ENCODE results near the gene CPN2. TPM values are rescaled to one million over a fixed set of nuclear protein-coding genes. Genes with fewer than 3 reads are reported as not detected.
A peak's percentile ranks its signal among the peaks of the same experiment; 100 is the strongest.

CPN2 gene, protein sequence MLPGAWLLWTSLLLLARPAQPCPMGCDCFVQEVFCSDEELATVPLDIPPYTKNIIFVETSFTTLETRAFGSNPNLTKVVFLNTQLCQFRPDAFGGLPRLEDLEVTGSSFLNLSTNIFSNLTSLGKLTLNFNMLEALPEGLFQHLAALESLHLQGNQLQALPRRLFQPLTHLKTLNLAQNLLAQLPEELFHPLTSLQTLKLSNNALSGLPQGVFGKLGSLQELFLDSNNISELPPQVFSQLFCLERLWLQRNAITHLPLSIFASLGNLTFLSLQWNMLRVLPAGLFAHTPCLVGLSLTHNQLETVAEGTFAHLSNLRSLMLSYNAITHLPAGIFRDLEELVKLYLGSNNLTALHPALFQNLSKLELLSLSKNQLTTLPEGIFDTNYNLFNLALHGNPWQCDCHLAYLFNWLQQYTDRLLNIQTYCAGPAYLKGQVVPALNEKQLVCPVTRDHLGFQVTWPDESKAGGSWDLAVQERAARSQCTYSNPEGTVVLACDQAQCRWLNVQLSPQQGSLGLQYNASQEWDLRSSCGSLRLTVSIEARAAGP
- under 1 TPM in 1 of 4 donors, not detected in 3; 0.15 TPM for total RNA-seq

DNA sequence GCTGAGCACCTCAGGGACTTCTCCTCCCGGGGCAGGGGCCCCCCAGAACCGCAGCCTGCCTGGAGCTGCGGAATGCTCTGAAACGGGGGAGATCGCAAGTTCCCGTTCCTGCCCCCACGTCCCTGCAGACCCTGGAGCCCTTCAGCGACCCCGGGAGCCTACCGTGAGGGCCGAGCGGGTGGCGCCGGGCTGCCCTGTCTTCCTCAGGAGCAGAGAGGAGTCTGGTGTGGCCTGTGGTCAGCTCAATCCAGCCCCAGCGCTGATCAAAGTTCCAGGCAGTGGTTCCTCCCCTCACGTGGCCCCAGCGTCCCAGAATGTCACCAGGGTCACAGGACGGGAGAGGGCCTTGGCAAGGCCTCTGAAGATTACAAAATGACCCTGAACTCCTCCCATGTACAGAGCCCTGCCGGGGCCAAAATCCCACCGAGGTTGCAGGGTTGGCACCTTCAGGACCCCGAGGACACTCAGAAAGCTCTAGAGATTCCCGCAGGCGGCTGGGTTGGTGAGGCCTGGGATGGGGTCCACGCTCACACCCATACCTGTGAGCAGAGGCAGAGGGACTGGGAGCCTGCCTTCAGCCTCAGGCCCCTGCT, at the start of gene CPN2:
TSS of gene CPN2 (minus strand) at position 249 of the 593 bp plus-strand sequence. CDS start 8,626 bp downstream, outside the sequence.
- no peaks in the 10 kb centered on the region for H3K4me1 ChIP-seq
- intact Hi-C loops (cut with DNase I; ENCODE audit: low total_unique reads) = no loop called here
- TF ChIP-seq, protein P1, sequence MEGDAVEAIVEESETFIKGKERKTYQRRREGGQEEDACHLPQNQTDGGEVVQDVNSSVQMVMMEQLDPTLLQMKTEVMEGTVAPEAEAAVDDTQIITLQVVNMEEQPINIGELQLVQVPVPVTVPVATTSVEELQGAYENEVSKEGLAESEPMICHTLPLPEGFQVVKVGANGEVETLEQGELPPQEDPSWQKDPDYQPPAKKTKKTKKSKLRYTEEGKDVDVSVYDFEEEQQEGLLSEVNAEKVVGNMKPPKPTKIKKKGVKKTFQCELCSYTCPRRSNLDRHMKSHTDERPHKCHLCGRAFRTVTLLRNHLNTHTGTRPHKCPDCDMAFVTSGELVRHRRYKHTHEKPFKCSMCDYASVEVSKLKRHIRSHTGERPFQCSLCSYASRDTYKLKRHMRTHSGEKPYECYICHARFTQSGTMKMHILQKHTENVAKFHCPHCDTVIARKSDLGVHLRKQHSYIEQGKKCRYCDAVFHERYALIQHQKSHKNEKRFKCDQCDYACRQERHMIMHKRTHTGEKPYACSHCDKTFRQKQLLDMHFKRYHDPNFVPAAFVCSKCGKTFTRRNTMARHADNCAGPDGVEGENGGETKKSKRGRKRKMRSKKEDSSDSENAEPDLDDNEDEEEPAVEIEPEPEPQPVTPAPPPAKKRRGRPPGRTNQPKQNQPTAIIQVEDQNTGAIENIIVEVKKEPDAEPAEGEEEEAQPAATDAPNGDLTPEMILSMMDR (IDR thresholded peaks at IDR 0.05) = no peak
- TF ChIP-seq POLR2A (IDR thresholded peaks at IDR 0.05) = no peak
- no peak for DNase-seq
- no peaks in the 10 kb centered on the region for H3K27me3 ChIP-seq
- no peaks in the 10 kb centered on the region for H3K36me3 ChIP-seq
- no peak within 1 kb of the TSS for H3K27ac ChIP-seq
- no peaks in the 10 kb centered on the region for H3K9me3 ChIP-seq
- no peak within 1 kb of the TSS for H3K4me3 ChIP-seq

DNA sequence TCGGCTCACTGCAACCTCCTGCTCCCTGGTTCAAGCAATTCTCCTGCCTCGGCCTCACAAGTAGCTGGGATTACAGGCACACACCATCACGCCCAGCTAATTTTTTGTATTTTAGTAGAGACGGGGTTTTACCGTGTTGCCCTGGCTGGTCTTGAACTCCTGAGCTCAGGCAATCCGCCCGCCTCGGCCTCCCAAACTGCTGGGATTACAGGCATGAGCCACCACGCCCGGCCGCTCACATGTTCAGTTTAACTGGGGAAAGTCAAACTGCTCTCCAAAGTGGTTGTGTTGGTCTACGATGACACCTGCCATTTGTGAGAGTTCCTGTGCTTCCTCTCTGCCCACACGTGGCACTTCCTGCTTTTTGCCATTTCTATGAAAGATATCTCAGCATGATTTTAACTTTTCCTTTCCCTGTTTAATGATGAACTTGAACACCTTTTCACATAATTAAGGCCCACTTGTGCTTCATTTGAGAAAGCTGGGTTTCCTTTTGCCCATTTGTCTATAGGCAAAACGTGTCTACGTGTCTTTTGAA, 48.8 kb upstream of the CPN2 start:
- TF ChIP-seq, protein P1 (IDR thresholded peaks at IDR 0.05) = no peak
- no peak for TF ChIP-seq POLR2A (IDR thresholded peaks at IDR 0.05)
- intact Hi-C loops (cut with DNase I; ENCODE audit: low total_unique reads) = no loop called here

DNA sequence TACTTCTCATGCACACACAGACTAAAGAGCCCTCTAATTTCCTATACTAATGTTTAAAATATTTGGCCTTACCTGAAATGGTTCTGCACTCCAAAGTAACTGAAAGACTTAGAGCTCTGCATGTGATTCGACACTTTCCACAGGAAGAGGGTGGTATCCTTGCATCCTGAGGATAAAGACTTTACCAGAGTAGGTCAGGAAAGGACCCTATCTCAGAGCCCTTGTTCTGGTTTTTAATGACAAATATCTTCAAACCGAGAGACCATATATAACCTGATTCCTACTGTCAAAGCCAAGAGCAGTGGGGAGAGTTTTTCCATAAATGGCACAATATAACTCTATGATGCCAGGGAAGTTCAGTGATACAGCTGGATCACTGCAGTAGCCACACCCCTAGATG, 48.0 kb upstream of the CPN2 start, which contains the start of gene GP5:
TSS of gene GP5 (minus strand) at position 101 of the 400 bp plus-strand sequence. CDS start 984 bp downstream, outside the sequence.
- DNase-seq = no peak
- TF ChIP-seq, protein P1 (IDR thresholded peaks at IDR 0.05) = no peak
- no peak for TF ChIP-seq POLR2A (IDR thresholded peaks at IDR 0.05)
- no peak within 1 kb of the TSS for H3K27ac ChIP-seq
- no peaks in the 10 kb centered on the region for H3K27me3 ChIP-seq
- H3K4me1 ChIP-seq = peaks cover 0 to 8% of the 10 kb centered on the region in 2 donors
- no peaks in the 10 kb centered on the region for H3K36me3 ChIP-seq
- H3K9me3 ChIP-seq = no peaks in the 10 kb centered on the region
- H3K4me3 ChIP-seq = peak within 1 kb of the TSS in 1 of 2 donors; percentile 2
- intact Hi-C loops (cut with DNase I; ENCODE audit: low total_unique reads) = no loop called here

More for the DNA sequence above, 48.8 kb upstream of the CPN2 start:
- Histone ChIP-seq H3K27me3 (no peaks in the 10 kb centered on the region), H3K36me3 (no peaks in the 10 kb centered on the region), H3K4me1 (peaks cover 0 to 8% of the 10 kb centered on the region in 2 donors), H3K9me3 (no peaks in the 10 kb centered on the region), H3K27ac (no peak overlapping the region), H3K4me3 (no peak overlapping the region)
- DNase-seq = no peak

DNA sequence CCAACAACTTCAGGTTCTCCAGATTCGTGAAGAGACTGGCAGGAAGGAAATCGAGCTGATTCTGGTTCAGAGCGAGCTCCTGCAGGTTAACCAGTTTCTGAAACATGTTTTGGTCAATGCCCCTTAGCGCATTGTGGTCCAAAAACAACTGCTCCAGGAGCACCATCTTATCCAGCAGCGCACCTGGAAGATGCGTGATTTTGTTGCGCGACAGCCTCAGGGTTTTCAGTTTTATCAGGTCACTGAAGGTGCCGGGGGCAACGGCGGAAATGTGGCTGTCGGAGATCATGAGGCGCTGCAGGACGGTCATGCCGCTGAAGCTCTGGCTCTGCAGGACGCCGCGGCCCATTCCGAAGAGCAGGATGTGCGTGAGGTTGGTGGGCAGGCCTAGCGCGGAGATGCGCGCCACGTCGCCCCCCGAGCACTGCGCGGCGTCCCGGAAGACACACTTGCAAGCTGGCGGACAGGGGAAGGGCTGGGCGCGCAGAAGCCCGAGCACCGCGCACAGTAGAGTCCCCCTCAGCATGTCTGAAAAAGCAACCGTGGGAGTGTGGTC, 46.7 kb upstream of the CPN2 start:
- H3K36me3 ChIP-seq = no peaks in the 10 kb centered on the region
- no peak overlapping the region for H3K27ac ChIP-seq
- H3K4me3 ChIP-seq = peak overlapping the region in 1 of 2 donors; percentile 2
- TF ChIP-seq, protein P1 (IDR thresholded peaks at IDR 0.05) = no peak
- TF ChIP-seq POLR2A (IDR thresholded peaks at IDR 0.05) = no peak
- no peaks in the 10 kb centered on the region for H3K27me3 ChIP-seq
- intact Hi-C loops (cut with DNase I; ENCODE audit: low total_unique reads) = no loop called here
- H3K9me3 ChIP-seq = no peaks in the 10 kb centered on the region
- H3K4me1 ChIP-seq = peaks cover 0 to 8% of the 10 kb centered on the region in 2 donors
- no peak for DNase-seq

Measured in uterus (tissue), 4 donors.